Measurements from ENCODE around the gene UBL4A.

DNA sequence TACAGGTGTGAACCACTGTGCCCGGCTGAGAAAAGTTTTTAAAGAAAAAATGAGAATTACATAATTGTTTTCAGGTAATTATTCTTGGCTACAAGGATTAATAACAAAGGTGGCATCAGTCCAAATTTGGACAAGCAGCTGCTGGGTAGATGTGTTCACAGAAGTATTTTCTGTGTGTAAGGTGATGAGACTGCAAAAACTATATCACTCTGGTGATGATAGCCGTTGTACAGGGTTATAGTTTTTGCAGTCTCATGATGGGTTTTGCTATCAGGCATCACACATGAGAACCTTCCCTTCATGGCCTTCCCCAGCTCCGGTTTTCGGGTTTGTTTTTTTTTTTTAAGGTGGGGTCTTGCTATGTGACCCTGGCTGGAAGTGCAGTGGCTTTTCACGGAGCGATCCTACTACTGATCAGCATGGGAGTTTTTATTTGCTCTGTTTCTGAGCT is 9.1 kb upstream of the UBL4A start:
- TF ChIP-seq POLR2A (IDR thresholded peaks at IDR 0.05) = no peak
- TF ChIP-seq, protein P1, sequence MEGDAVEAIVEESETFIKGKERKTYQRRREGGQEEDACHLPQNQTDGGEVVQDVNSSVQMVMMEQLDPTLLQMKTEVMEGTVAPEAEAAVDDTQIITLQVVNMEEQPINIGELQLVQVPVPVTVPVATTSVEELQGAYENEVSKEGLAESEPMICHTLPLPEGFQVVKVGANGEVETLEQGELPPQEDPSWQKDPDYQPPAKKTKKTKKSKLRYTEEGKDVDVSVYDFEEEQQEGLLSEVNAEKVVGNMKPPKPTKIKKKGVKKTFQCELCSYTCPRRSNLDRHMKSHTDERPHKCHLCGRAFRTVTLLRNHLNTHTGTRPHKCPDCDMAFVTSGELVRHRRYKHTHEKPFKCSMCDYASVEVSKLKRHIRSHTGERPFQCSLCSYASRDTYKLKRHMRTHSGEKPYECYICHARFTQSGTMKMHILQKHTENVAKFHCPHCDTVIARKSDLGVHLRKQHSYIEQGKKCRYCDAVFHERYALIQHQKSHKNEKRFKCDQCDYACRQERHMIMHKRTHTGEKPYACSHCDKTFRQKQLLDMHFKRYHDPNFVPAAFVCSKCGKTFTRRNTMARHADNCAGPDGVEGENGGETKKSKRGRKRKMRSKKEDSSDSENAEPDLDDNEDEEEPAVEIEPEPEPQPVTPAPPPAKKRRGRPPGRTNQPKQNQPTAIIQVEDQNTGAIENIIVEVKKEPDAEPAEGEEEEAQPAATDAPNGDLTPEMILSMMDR (IDR thresholded peaks at IDR 0.05) = no peak

All from right lobe of liver (tissue), 4 donors.